SJCRH30 (cell line): ENCODE results near the gene PITPNM3. TPM values are rescaled to one million over a fixed set of nuclear protein-coding genes. Genes with fewer than 3 reads are reported as not detected.

Experiments
- DNase-seq, 2 experiments: peaks; one replicate each; pipeline ENCODE4 v3.0.0-alpha.2; 2015 to 2020
- H3K27ac ChIP-seq: fragments of 250-450 bp; sonication (Bioruptor Pico); 2 replicates; pipeline ENCODE4 v1.5.1; 2020; ENCODE audit warnings: mild to moderate bottlenecking, moderate library complexity
- H3K27me3 ChIP-seq: fragments of 250-450 bp; sonication (Bioruptor Pico); 2 replicates; pipeline ENCODE4 v1.5.1; 2020; ENCODE audit warnings: mild to moderate bottlenecking, moderate library complexity
- H3K36me3 ChIP-seq: fragments of 250-450 bp; sonication (Bioruptor Pico); 2 replicates; pipeline ENCODE4 v1.5.1; 2020; ENCODE audit warnings: mild to moderate bottlenecking, moderate library complexity
- H3K4me1 ChIP-seq: fragments of 250-450 bp; sonication (Bioruptor Pico); 2 replicates; pipeline ENCODE4 v1.5.1; 2020; ENCODE audit warnings: mild to moderate bottlenecking, moderate library complexity
- H3K4me3 ChIP-seq: fragments of 250-450 bp; sonication (Bioruptor Pico); 2 replicates; pipeline ENCODE4 v1.5.1; 2020; ENCODE audit warnings: mild to moderate bottlenecking, moderate library complexity
- H3K9me3 ChIP-seq: fragments of 250-450 bp; sonication (Bioruptor Pico); replicated peaks from 2 replicates; pipeline ENCODE4 v1.5.1; 2020; ENCODE audit warnings: mild to moderate bottlenecking, moderate library complexity
- total RNA-seq: library from RNA; depleted of rRNA; stranded (reverse); fragments of >200 nt; shearing (Covaris generic); gene quantifications from 2 replicates; pipeline ENCODE4 v1.2.3, GENCODE V29; 2014

Gene PITPNM3
- total RNA-seq, 1 experiment from 2014 or later = 39.2 TPM

GRCh38 chr17:6551356-6551755, 5.0 kb downstream of the PITPNM3 start:
- no peaks in the 10 kb centered on the region for H3K9me3 ChIP-seq
- no peak overlapping the region for H3K4me3 ChIP-seq
- H3K4me1 ChIP-seq = peaks cover 27% of the 10 kb centered on the region

GRCh38 chr17:6549384-6550036, 6.8 kb downstream of the PITPNM3 start:
- H3K27ac ChIP-seq = no peak overlapping the region
- DNase-seq = no peak
- no peaks in the 10 kb centered on the region for H3K36me3 ChIP-seq
- H3K9me3 ChIP-seq = no peaks in the 10 kb centered on the region
- H3K4me1 ChIP-seq = peaks cover 24% of the 10 kb centered on the region
- no peak overlapping the region for H3K4me3 ChIP-seq
- no peaks in the 10 kb centered on the region for H3K27me3 ChIP-seq

More at GRCh38 chr17:6551356-6551755, 5.0 kb downstream of the PITPNM3 start:
- Histone ChIP-seq H3K36me3 (no peaks in the 10 kb centered on the region), H3K27ac (no peak overlapping the region), H3K27me3 (no peaks in the 10 kb centered on the region)
- DNase-seq = no peak

GRCh38 chr17:6548578-6549330, 7.6 kb downstream of the PITPNM3 start:
- Histone ChIP-seq H3K27me3 (no peaks in the 10 kb centered on the region), H3K36me3 (no peaks in the 10 kb centered on the region), H3K27ac (no peak overlapping the region), H3K4me3 (no peak overlapping the region), H3K4me1 (peaks cover 21% of the 10 kb centered on the region), H3K9me3 (no peaks in the 10 kb centered on the region)
- no peak for DNase-seq

GRCh38 chr17:6548034-6548433, 8.3 kb downstream of the PITPNM3 start:
- Histone ChIP-seq H3K9me3 (no peaks in the 10 kb centered on the region), H3K4me3 (no peak overlapping the region), H3K27me3 (no peaks in the 10 kb centered on the region), H3K4me1 (peaks cover 14% of the 10 kb centered on the region), H3K36me3 (no peaks in the 10 kb centered on the region), H3K27ac (no peak overlapping the region)
- no peak for DNase-seq

GRCh38 chr17:6547336-6547735, 9.0 kb downstream of the PITPNM3 start:
- Histone ChIP-seq H3K4me1 (peaks cover 11% of the 10 kb centered on the region), H3K9me3 (no peaks in the 10 kb centered on the region), H3K4me3 (no peak overlapping the region), H3K27ac (no peak overlapping the region), H3K27me3 (no peaks in the 10 kb centered on the region), H3K36me3 (no peaks in the 10 kb centered on the region)
- DNase-seq = no peak

GRCh38 chr17:6546069-6546718, 10.2 kb downstream of the PITPNM3 start:
- Histone ChIP-seq H3K4me3 (no peak overlapping the region), H3K27me3 (no peaks in the 10 kb centered on the region), H3K27ac (no peak overlapping the region), H3K9me3 (no peaks in the 10 kb centered on the region), H3K4me1 (peaks cover 11% of the 10 kb centered on the region; the same call in 1 of the 2 replicates), H3K36me3 (no peaks in the 10 kb centered on the region)
- DNase-seq = peak; percentile 46 to 55

- Histone ChIP-seq H3K36me3 (no peaks in the 10 kb centered on the region), H3K27ac (no peak overlapping the region), H3K27me3 (no peaks in the 10 kb centered on the region), H3K4me3 (no peak overlapping the region), H3K4me1 (peaks cover 11% of the 10 kb centered on the region; the same call in 1 of the 2 replicates), H3K9me3 (no peaks in the 10 kb centered on the region)
- DNase-seq = no peak
Measured at GRCh38 chr17:6545291-6545690, 11.1 kb downstream of the PITPNM3 start.

- H3K4me3 ChIP-seq = no peak overlapping the region
- H3K4me1 ChIP-seq = peaks cover under 1% of the 10 kb centered on the region; the same call in 1 of the 2 replicates
- no peaks in the 10 kb centered on the region for H3K9me3 ChIP-seq
- DNase-seq = no peak
- no peak overlapping the region for H3K27ac ChIP-seq
- H3K27me3 ChIP-seq = no peaks in the 10 kb centered on the region
- H3K36me3 ChIP-seq = no peaks in the 10 kb centered on the region
Measured at GRCh38 chr17:6544011-6544370, 12.4 kb downstream of the PITPNM3 start.

GRCh38 chr17:6543079-6544010, 13.0 kb downstream of the PITPNM3 start:
- Histone ChIP-seq H3K27ac (no peak overlapping the region; the same call in 1 of the 2 replicates), H3K36me3 (no peaks in the 10 kb centered on the region), H3K4me3 (no peak overlapping the region), H3K27me3 (no peaks in the 10 kb centered on the region), H3K9me3 (no peaks in the 10 kb centered on the region), H3K4me1 (no peaks in the 10 kb centered on the region)
- DNase-seq = no peak

GRCh38 chr17:6542577-6542976, 13.8 kb downstream of the PITPNM3 start:
- no peak for DNase-seq
- no peak overlapping the region for H3K4me3 ChIP-seq
- H3K9me3 ChIP-seq = no peaks in the 10 kb centered on the region
- H3K27me3 ChIP-seq = no peaks in the 10 kb centered on the region
- no peaks in the 10 kb centered on the region for H3K36me3 ChIP-seq
- no peak overlapping the region; the same call in 1 of the 2 replicates for H3K27ac ChIP-seq
- peaks cover 1% of the 10 kb centered on the region; the same call in 1 of the 2 replicates for H3K4me1 ChIP-seq

GRCh38 chr17:6541886-6542285, 14.5 kb downstream of the PITPNM3 start:
- no peaks in the 10 kb centered on the region for H3K9me3 ChIP-seq
- H3K27me3 ChIP-seq = no peaks in the 10 kb centered on the region
- no peak for DNase-seq
- H3K4me1 ChIP-seq = peaks cover 6% of the 10 kb centered on the region
- H3K4me3 ChIP-seq = no peak overlapping the region
- peak overlapping the region; percentile 16; the same call in 1 of the 2 replicates for H3K27ac ChIP-seq
- H3K36me3 ChIP-seq = 0 out of 2 replicates have a peak, but pooled peaks cover 2% of the 10 kb centered on the region

- no peak for DNase-seq
Measured at GRCh38 chr17:6539871-6540270, 16.5 kb downstream of the PITPNM3 start.

GRCh38 chr17:6536566-6537065, 19.7 kb downstream of the PITPNM3 start:
- Histone ChIP-seq H3K36me3 (peaks cover 6% of the 10 kb centered on the region; the same call in 1 of the 2 replicates), H3K9me3 (no peaks in the 10 kb centered on the region), H3K4me1 (peaks cover 20% of the 10 kb centered on the region), H3K27me3 (no peaks in the 10 kb centered on the region), H3K27ac (peak overlapping the region; percentile 81), H3K4me3 (no peak overlapping the region)
- DNase-seq = no peak

More at GRCh38 chr17:6539871-6540270, 16.5 kb downstream of the PITPNM3 start:
- Histone ChIP-seq H3K36me3 (0 out of 2 replicates have a peak, but pooled peaks cover 2% of the 10 kb centered on the region), H3K9me3 (no peaks in the 10 kb centered on the region), H3K4me3 (no peak overlapping the region), H3K27ac (no peak overlapping the region), H3K27me3 (no peaks in the 10 kb centered on the region), H3K4me1 (peaks cover 20% of the 10 kb centered on the region)

GRCh38 chr17:6536053-6536452, 20.3 kb downstream of the PITPNM3 start:
- Histone ChIP-seq H3K4me1 (peaks cover 20% of the 10 kb centered on the region), H3K27ac (peak overlapping the region; percentile 81), H3K27me3 (no peaks in the 10 kb centered on the region), H3K4me3 (no peak overlapping the region), H3K36me3 (peaks cover 6% of the 10 kb centered on the region; the same call in 1 of the 2 replicates), H3K9me3 (no peaks in the 10 kb centered on the region)
- peak; percentile 88 to 91 for DNase-seq
